Astrocyte (in vitro differentiated cells and primary cell): ENCODE data around the gene STOM. TPM values are rescaled to one million over a fixed set of nuclear protein-coding genes. Genes with fewer than 3 reads are reported as not detected.

Experiments used
- DNase-seq: peaks from one replicate; pipeline ENCODE4 v3.0.0-alpha.2; 2010; ENCODE audit warnings: low read depth
- FAIRE-seq: peaks from 2 replicates; lab custom pipeline; 2011; peaks lifted over from hg19 to GRCh38; lab: Jason Lieb, UNC
- H2AFZ ChIP-seq: 2 replicates; pipeline ENCODE4 v1.6.0; 2012; ENCODE audit warnings: low read depth, low read length, inconsistent platforms
- H3K27ac ChIP-seq: 2 replicates; pipeline ENCODE4 v1.5.1; 2011; ENCODE audit warnings: low read depth, low read length, inconsistent platforms
- H3K27me3 ChIP-seq: 2 replicates; pipeline ENCODE4 v1.6.0; 2011; ENCODE audit warnings: low read length, inconsistent platforms; ENCODE audit not compliant: insufficient read depth
- H3K36me3 ChIP-seq: 2 replicates; pipeline ENCODE4 v1.5.1; 2011; ENCODE audit warnings: low read length, inconsistent platforms; ENCODE audit not compliant: insufficient read depth
- H3K4me1 ChIP-seq: 2 replicates; pipeline ENCODE4 v1.5.1; 2011; ENCODE audit warnings: low read length, inconsistent platforms; ENCODE audit not compliant: insufficient read depth
- H3K4me2 ChIP-seq: 2 replicates; pipeline ENCODE4 v1.6.0; 2012; ENCODE audit warnings: low read length, inconsistent platforms
- H3K4me3 ChIP-seq: 2 replicates; pipeline ENCODE4 v1.5.1; 2011; ENCODE audit warnings: low read depth, mild to moderate bottlenecking, low read length, inconsistent platforms; ENCODE audit not compliant: insufficient read depth
- H3K79me2 ChIP-seq: 2 replicates; pipeline ENCODE4 v1.6.0; 2012; ENCODE audit warnings: mild to moderate bottlenecking, low read length, inconsistent platforms; ENCODE audit not compliant: insufficient read depth
- H3K9ac ChIP-seq: 2 replicates; pipeline ENCODE4 v1.6.0; 2012; ENCODE audit warnings: mild to moderate bottlenecking, low read length, inconsistent platforms
- H3K9me3 ChIP-seq: 2 replicates; pipeline ENCODE4 v1.5.1; 2012; ENCODE audit warnings: low read depth, mild to moderate bottlenecking, low read length, inconsistent platforms; ENCODE audit not compliant: insufficient read depth
- H4K20me1 ChIP-seq: 2 replicates; pipeline ENCODE4 v1.6.0; 2012; ENCODE audit warnings: low read length, inconsistent platforms; ENCODE audit not compliant: insufficient read depth
- H3K27ac Mint-ChIP-seq: one replicate; pipeline ENCODE4 v1.8.0; 2021; ENCODE audit warnings: mild to moderate bottlenecking, mixed read lengths; ENCODE audit not compliant: unreplicated experiment
- H3K27me3 Mint-ChIP-seq: one replicate; pipeline ENCODE4 v1.8.0; 2021; ENCODE audit warnings: low read depth, mixed read lengths; ENCODE audit not compliant: unreplicated experiment
- H3K36me3 Mint-ChIP-seq: one replicate; pipeline ENCODE4 v1.8.0; 2021; ENCODE audit warnings: low read depth, mixed read lengths; ENCODE audit not compliant: unreplicated experiment
- H3K4me1 Mint-ChIP-seq: one replicate; pipeline ENCODE4 v1.8.0; 2021; ENCODE audit warnings: low read depth, mixed read lengths; ENCODE audit not compliant: unreplicated experiment
- H3K4me3 Mint-ChIP-seq: one replicate; pipeline ENCODE4 v1.8.0; 2021; ENCODE audit warnings: mild to moderate bottlenecking, moderate library complexity, mixed read lengths; ENCODE audit not compliant: unreplicated experiment
- H3K9me3 Mint-ChIP-seq: one replicate; pipeline ENCODE4 v1.8.0; 2021; ENCODE audit warnings: mild to moderate bottlenecking, mixed read lengths; ENCODE audit not compliant: unreplicated experiment
- EZH2 ChIP-seq: IDR thresholded peaks from 2 replicates; pipeline ENCODE4 v1.6.1; 2012; ENCODE audit warnings: mild to moderate bottlenecking, low read length, inconsistent platforms; ENCODE audit not compliant: insufficient read depth
- total RNA-seq: library from RNA; stranded (reverse); gene quantifications from 2 replicates; pipeline ENCODE4 v1.2.1, GENCODE V29; 2021
- TF ChIP-seq, protein P1 (sequence below): IDR thresholded peaks from 2 replicates; pipeline ENCODE4 v1.5.1; 2011; ENCODE audit warnings: low read depth, mild to moderate bottlenecking, inconsistent platforms, low read length, moderate library complexity; ENCODE audit not compliant: insufficient read depth

Gene STOM
- total RNA-seq, 1 donor from 2014 or later = 8.7 TPM

DNA sequence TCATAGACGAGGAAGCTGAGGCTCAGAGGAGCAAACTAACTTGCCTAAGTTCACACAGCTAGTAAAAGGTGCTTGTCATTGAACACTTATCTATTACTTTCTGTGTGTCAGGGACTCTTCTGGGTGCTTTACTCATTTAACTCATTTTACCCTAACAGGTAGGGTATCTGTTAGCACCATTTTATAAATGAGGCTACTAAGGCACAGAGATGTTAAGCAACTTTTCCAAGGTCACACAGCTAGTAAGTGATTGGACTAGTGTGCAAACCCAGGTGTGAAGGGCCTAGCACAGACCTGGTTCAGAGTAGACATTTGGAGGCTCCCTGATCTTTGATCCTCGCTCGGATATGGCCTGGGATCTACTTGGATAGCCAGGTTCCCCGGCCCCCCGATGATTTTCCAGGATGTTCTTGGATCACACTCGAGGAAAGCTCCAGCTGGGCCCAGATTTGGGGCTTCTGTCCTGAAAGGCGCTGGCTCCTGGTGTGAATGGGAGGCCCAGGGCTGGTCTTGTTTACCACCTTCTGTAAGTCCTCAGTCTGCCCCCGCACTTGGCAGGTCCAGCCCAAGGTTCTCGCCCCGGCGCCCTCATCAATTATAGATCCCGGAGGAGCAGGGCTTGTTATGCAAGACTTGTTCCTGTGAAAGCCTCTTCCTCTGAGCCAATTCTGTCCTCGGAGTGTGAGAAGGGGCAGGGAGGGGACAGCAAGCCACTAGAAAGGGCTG, 64.6 kb downstream of the STOM start:
- FAIRE-seq (no peak), DNase-seq (no peak)
- H3K27me3 Mint-ChIP-seq = no peaks in the 10 kb centered on the region
- H3K9me3 ChIP-seq = no peaks in the 10 kb centered on the region
- no peak overlapping the region for H3K27ac ChIP-seq
- H3K4me1 Mint-ChIP-seq = peaks cover 2% of the 10 kb centered on the region
- H3K79me2 ChIP-seq = peaks cover 4% of the 10 kb centered on the region
- peaks cover 27% of the 10 kb centered on the region for H3K36me3 ChIP-seq
- H3K36me3 Mint-ChIP-seq = peaks cover 42% of the 10 kb centered on the region
- peaks cover 2% of the 10 kb centered on the region for H3K9me3 Mint-ChIP-seq
- peaks cover 22% of the 10 kb centered on the region for H4K20me1 ChIP-seq
- H3K9ac ChIP-seq = no peak overlapping the region
- no peaks in the 10 kb centered on the region for H3K27me3 ChIP-seq
- H3K4me2 ChIP-seq = no peak overlapping the region
- H3K4me3 Mint-ChIP-seq = no peak overlapping the region
- no peaks in the 10 kb centered on the region for H3K4me1 ChIP-seq
- no peak overlapping the region for H2AFZ ChIP-seq
- no peak overlapping the region for H3K4me3 ChIP-seq
- TF ChIP-seq EZH2 = no peak
- TF ChIP-seq, protein P1, sequence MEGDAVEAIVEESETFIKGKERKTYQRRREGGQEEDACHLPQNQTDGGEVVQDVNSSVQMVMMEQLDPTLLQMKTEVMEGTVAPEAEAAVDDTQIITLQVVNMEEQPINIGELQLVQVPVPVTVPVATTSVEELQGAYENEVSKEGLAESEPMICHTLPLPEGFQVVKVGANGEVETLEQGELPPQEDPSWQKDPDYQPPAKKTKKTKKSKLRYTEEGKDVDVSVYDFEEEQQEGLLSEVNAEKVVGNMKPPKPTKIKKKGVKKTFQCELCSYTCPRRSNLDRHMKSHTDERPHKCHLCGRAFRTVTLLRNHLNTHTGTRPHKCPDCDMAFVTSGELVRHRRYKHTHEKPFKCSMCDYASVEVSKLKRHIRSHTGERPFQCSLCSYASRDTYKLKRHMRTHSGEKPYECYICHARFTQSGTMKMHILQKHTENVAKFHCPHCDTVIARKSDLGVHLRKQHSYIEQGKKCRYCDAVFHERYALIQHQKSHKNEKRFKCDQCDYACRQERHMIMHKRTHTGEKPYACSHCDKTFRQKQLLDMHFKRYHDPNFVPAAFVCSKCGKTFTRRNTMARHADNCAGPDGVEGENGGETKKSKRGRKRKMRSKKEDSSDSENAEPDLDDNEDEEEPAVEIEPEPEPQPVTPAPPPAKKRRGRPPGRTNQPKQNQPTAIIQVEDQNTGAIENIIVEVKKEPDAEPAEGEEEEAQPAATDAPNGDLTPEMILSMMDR = no peak
- no peak overlapping the region for H3K27ac Mint-ChIP-seq

DNA sequence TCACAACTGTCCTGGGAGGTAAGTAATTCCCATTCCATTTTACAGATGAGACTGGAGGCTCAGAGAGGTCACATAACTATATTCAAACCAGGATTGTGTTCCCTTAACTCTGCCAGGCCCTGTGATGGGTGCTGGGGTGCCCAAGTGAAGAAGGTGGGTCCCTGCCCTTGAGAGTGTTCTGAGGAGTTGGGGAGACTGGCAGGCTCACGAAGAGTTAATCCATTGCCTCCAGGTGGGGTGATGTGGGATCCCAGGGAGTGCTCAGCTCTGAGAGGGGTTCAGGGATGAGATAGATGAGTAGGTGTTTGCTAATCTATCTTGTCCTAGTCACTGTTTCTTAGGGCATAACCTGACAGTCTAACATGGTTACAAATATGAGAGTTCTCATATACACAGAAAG, 65.3 kb downstream of the STOM start:
- H3K27ac Mint-ChIP-seq = no peak overlapping the region
- no peaks in the 10 kb centered on the region for H3K9me3 Mint-ChIP-seq
- H3K27me3 ChIP-seq = no peaks in the 10 kb centered on the region
- no peak overlapping the region for H3K9ac ChIP-seq
- peaks cover 39% of the 10 kb centered on the region for H3K36me3 Mint-ChIP-seq
- H4K20me1 ChIP-seq = peaks cover 27% of the 10 kb centered on the region
- no peak overlapping the region for H3K4me2 ChIP-seq
- no peak overlapping the region for H3K4me3 ChIP-seq
- peaks cover 4% of the 10 kb centered on the region for H3K79me2 ChIP-seq
- H3K27ac ChIP-seq = no peak overlapping the region
- no peak overlapping the region for H3K4me3 Mint-ChIP-seq
- no peaks in the 10 kb centered on the region for H3K9me3 ChIP-seq
- DNase-seq (no peak), FAIRE-seq (no peak)
- H3K4me1 Mint-ChIP-seq = peaks cover 7% of the 10 kb centered on the region
- peaks cover 27% of the 10 kb centered on the region for H3K36me3 ChIP-seq
- no peaks in the 10 kb centered on the region for H3K27me3 Mint-ChIP-seq
- TF ChIP-seq, protein P1 = no peak
- no peaks in the 10 kb centered on the region for H3K4me1 ChIP-seq
- H2AFZ ChIP-seq = no peak overlapping the region
